HepG2 (cell line): Measurements from ENCODE around the gene PPIB. TPM values are rescaled to one million over a fixed set of nuclear protein-coding genes. Genes with fewer than 3 reads are reported as not detected.
A peak's percentile ranks its signal among the peaks of the same experiment; 100 is the strongest.

ENCODE experiments used
- AGO1 ChIP-seq: fragments of 200-400 bp; formaldehyde crosslinking; IDR thresholded peaks from 2 replicates; pipeline ENCODE4 v1.6.1; 2017; ENCODE audit warnings: mild to moderate bottlenecking, low read depth, low read length, moderate library complexity; ENCODE audit not compliant: poor library complexity, severe bottlenecking
- ARID5B ChIP-seq: IDR thresholded peaks from 2 replicates; pipeline ENCODE4 v1.4.0; 2020; ENCODE audit warnings: mild to moderate bottlenecking, missing genetic modification reagents
- FOSL1 ChIP-seq: sonication (generic); formaldehyde crosslinking; IDR thresholded peaks from 2 replicates; pipeline ENCODE4 v1.9.0; 2021; ENCODE audit warnings: missing genetic modification reagents, borderline replicate concordance
- GLMP ChIP-seq: sonication (generic); formaldehyde crosslinking; IDR thresholded peaks from 2 replicates; pipeline ENCODE4 v1.9.0; 2021; ENCODE audit warnings: missing genetic modification reagents, mild to moderate bottlenecking, borderline replicate concordance
- KMT2B ChIP-seq: IDR thresholded peaks from 2 replicates; pipeline ENCODE4 v1.6.1; 2016; ENCODE audit warnings: missing genetic modification reagents, missing compliant biosample characterization
- MLXIP ChIP-seq: sonication (generic); formaldehyde crosslinking; IDR thresholded peaks from 2 replicates; pipeline ENCODE4 v1.9.0; 2021; ENCODE audit warnings: missing genetic modification reagents, borderline replicate concordance
- NONO ChIP-seq, 2 experiments: fragments of 450-650 bp in 1 of 2; sonication (generic) in 1 of 2; formaldehyde crosslinking in 1 of 2; IDR thresholded peaks in 1 of 2; conservative IDR thresholded peaks in 1 of 2; 2 replicates each; pipeline versions ENCODE4 v1.6.1 to v1.8.0; 2017 to 2022; ENCODE audit warnings: mild to moderate bottlenecking in 1 of 2, missing genetic modification reagents in 1 of 2, moderate library complexity in 1 of 2
- NRL ChIP-seq: sonication (generic); formaldehyde crosslinking; IDR thresholded peaks from 2 replicates; pipeline ENCODE4 v1.5.0; 2020; ENCODE audit warnings: missing genetic modification reagents, mild to moderate bottlenecking, moderate library complexity, borderline replicate concordance
- POLR2AphosphoS5 ChIP-seq: IDR thresholded peaks from 2 replicates; pipeline ENCODE4 v1.6.1; 2012; ENCODE audit warnings: low read depth, low read length
- POLR2G ChIP-seq: fragments of 200-400 bp; formaldehyde crosslinking; IDR thresholded peaks from 2 replicates; pipeline ENCODE4 v1.6.1; 2018; ENCODE audit warnings: mild to moderate bottlenecking, low read depth, low read length, moderate library complexity
- SOX5 ChIP-seq: IDR thresholded peaks from 2 replicates; pipeline ENCODE4 v1.6.1; 2016; ENCODE audit warnings: borderline replicate concordance
- TFAP4 ChIP-seq: sonication (generic); IDR thresholded peaks from 2 replicates; pipeline ENCODE4 v1.6.1; 2016; ENCODE audit warnings: low read depth, borderline replicate concordance
- ZBTB49 ChIP-seq: sonication (generic); formaldehyde crosslinking; IDR thresholded peaks from 2 replicates; pipeline ENCODE4 v1.4.0; 2020; ENCODE audit warnings: missing genetic modification reagents, borderline replicate concordance
- ZC3H13 ChIP-seq: sonication (generic); formaldehyde crosslinking; IDR thresholded peaks from 2 replicates; pipeline ENCODE4 v1.8.1; 2023; ENCODE audit warnings: mild to moderate bottlenecking, missing genetic modification reagents, moderate library complexity
- ZNF350 ChIP-seq: sonication (generic); formaldehyde crosslinking; IDR thresholded peaks from 2 replicates; pipeline ENCODE4 v1.4.0; 2020; ENCODE audit warnings: mild to moderate bottlenecking, low read depth, missing genetic modification reagents, borderline replicate concordance
- ZNF431 ChIP-seq: sonication (generic); formaldehyde crosslinking; IDR thresholded peaks from 2 replicates; pipeline ENCODE4 v1.9.0; 2022; ENCODE audit warnings: missing genetic modification reagents, low read depth, mild to moderate bottlenecking, borderline replicate concordance
- polyA plus RNA-seq, 8 experiments: library from polyadenylated mRNA; depleted of rRNA in 3 of 8; stranded (reverse) in 7 of 8; unstranded in 1 of 8; fragments of >200 nt; fragmentation: Illumina TruSeq in 4 of 8; extraction: Trizol in 4 of 8; gene quantifications; 2 replicates each; pipeline versions ENCODE4 v1.2.1 to v1.2.3, GENCODE V29; 2011 to 2016; ENCODE audit warnings: low read depth in 4 of 8, missing spikeins in 1 of 8, mixed read lengths in 1 of 8; ENCODE audit not compliant: insufficient read depth in 1 of 8
- total RNA-seq, 5 experiments: library from RNA; depleted of rRNA; stranded (reverse); fragments of >200 nt; fragmentation: Illumina TruSeq; extraction: Trizol; gene quantifications; 2 replicates each; pipeline ENCODE4 v1.2.3, GENCODE V29; 2016; ENCODE audit warnings: low read depth in 1 of 5

PPIB gene
- total and polyA plus RNA-seq, 2 of the 13 experiments (the other 11 are each of a cell fraction or from before 2014, with no cell fraction given): 780 to 882 TPM

GRCh38 chr15:64158363-64159134 lies 4.3 kb downstream of the PPIB start (continued):
- no peak for TF ChIP-seq ARID5B (CRISPR knock-in tag)
- no peak for TF ChIP-seq NRL (CRISPR knock-in tag)
- no peak for TF ChIP-seq SOX5
- no peak for TF ChIP-seq FOSL1 (CRISPR knock-in tag)
- peak; percentile 53; the same call in 1 of the 2 replicates for TF ChIP-seq POLR2G
- TF ChIP-seq KMT2B (CRISPR knock-in tag): no peak
- no peak for TF ChIP-seq ZC3H13 (CRISPR knock-in tag)
- no peak for TF ChIP-seq TFAP4
- no peak for TF ChIP-seq MLXIP (CRISPR knock-in tag)
- 0 out of 2 replicates have a peak, but pooled peaks have one; percentile 19 for TF ChIP-seq ZNF350 (CRISPR knock-in tag)
- TF ChIP-seq ZBTB49 (CRISPR knock-in tag): no peak
- TF ChIP-seq NONO (IDR thresholded peaks at IDR 0.05): no peak
- 0 out of 2 replicates have a peak, but pooled peaks have one; percentile 21 for TF ChIP-seq NONO (CRISPR knock-in tag; conservative IDR thresholded peaks at IDR 0.05)
- TF ChIP-seq POLR2AphosphoS5: 0 out of 2 replicates have a peak, but pooled peaks have one; percentile 15
- TF ChIP-seq ZNF431: no peak
- peak; percentile 46 for TF ChIP-seq AGO1
- TF ChIP-seq GLMP (CRISPR knock-in tag): no peak
